ENCODE results near the gene DOK5. TPM values are rescaled to one million over a fixed set of nuclear protein-coding genes. Genes with fewer than 3 reads are reported as not detected.

The DOK5 gene
- total and polyA plus RNA-seq, 9 of the 15 experiments (the other 6 are each of a cell fraction or from before 2014, with no cell fraction given): not detected

DNA sequence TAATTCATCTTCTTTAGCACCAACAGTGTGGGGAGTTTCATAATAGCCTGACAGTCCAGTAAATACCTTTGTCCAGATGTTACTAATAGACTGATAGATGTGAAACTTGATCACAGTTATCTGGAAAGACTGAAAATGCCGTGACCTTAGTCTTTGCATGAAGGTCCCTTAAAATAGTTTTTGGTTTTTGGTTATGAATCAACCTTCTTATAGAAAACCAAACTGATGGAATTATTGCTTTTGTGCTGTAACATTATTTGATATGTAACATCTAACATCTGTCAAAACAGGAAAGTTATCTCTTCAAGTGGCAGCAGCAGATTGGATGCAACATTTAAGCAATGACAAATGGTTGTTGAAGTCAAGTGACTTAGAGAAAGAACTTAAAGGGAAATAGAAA, 190.4 kb downstream of the DOK5 start:
- DNase-seq (ENCODE audit: extremely low read depth in 1 of 4, low spot score in 3 of 4): no peak
- BruUV-seq (replicated peaks): no TSS peak

More for the DNA sequence above, 190.4 kb downstream of the DOK5 start:
- H3K27ac ChIP-seq (ENCODE audit: extremely low read depth, low read depth, low read length): no peak overlapping the region
- no peak for FAIRE-seq
- intact Hi-C loops (cut with micrococcal nuclease) (loop anchor here (5.0 kb wide), 1 partner anchor 1676 kb away; no protein-coding TSS in a partner anchor), in situ Hi-C loops (cut with MboI) (loop anchor here (25.0 kb wide), 2 partner anchors 1571 to 1921 kb away; partner anchors contain the start of gene MC3R)
- H3K9me3 ChIP-seq (replicated peaks; ENCODE audit: control insufficient read depth, insufficient read depth, low read depth, low read length): no peaks in the 10 kb centered on the region
- 0% methylated on average over 1 of the region's 1 CpG for WGBS (ENCODE audit: insufficient coverage, low coverage, missing lambda C conversion rate)
- no peaks in the 10 kb centered on the region for H3K36me3 ChIP-seq (ENCODE audit: control insufficient read depth, insufficient read depth, low read length)
- CTCF ChIA-PET (ENCODE audit: low intra/inter-chr PET ratio): no interaction called here
- H3K4me3 ChIP-seq: no peak overlapping the region
- no peaks in the 10 kb centered on the region for H3K9me1 ChIP-seq (ENCODE audit: control insufficient read depth, insufficient read depth, low read length)
- ATAC-seq: no peak
- no peaks in the 10 kb centered on the region for H4K20me1 ChIP-seq (replicated peaks; ENCODE audit: control insufficient read depth, insufficient read depth, low read length)
- TF ChIP-seq ZNF584 (CRISPR knock-in tag; IDR thresholded peaks at IDR 0.05; ENCODE audit: low read depth) (no peak), JUND (IDR thresholded peaks at IDR 0.05; ENCODE audit: borderline replicate concordance, low read depth, low read length) (no peak), JUND (tag; IDR thresholded peaks at IDR 0.05; ENCODE audit: borderline replicate concordance, low read depth, low read length) (no peak)
- TF ChIP-seq, protein P1, sequence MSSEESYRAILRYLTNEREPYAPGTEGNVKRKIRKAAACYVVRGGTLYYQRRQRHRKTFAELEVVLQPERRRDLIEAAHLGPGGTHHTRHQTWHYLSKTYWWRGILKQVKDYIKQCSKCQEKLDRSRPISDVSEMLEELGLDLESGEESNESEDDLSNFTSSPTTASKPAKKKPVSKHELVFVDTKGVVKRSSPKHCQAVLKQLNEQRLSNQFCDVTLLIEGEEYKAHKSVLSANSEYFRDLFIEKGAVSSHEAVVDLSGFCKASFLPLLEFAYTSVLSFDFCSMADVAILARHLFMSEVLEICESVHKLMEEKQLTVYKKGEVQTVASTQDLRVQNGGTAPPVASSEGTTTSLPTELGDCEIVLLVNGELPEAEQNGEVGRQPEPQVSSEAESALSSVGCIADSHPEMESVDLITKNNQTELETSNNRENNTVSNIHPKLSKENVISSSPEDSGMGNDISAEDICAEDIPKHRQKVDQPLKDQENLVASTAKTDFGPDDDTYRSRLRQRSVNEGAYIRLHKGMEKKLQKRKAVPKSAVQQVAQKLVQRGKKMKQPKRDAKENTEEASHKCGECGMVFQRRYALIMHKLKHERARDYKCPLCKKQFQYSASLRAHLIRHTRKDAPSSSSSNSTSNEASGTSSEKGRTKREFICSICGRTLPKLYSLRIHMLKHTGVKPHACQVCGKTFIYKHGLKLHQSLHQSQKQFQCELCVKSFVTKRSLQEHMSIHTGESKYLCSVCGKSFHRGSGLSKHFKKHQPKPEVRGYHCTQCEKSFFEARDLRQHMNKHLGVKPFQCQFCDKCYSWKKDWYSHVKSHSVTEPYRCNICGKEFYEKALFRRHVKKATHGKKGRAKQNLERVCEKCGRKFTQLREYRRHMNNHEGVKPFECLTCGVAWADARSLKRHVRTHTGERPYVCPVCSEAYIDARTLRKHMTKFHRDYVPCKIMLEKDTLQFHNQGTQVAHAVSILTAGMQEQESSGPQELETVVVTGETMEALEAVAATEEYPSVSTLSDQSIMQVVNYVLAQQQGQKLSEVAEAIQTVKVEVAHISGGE (CRISPR knock-in tag; IDR thresholded peaks at IDR 0.05): peak in 1 of 3 experiments; percentile 62; a peak in 1 of 6 replicates
- no peaks in the 10 kb centered on the region for H3K27me3 ChIP-seq (ENCODE audit: control insufficient read depth in 2 of 2, insufficient read depth in 2 of 2, low read length in 2 of 2)
- POLR2A ChIA-PET: no interaction called here
- H3K4me1 ChIP-seq (replicated peaks in 1 of 2; ENCODE audit: control insufficient read depth in 2 of 2, insufficient read depth in 2 of 2, low read length in 2 of 2): no peaks in the 10 kb centered on the region
- H2AFZ ChIP-seq (ENCODE audit: low read depth, low read length): no peak overlapping the region
- H3K9ac ChIP-seq (ENCODE audit: insufficient read depth in 1 of 2, low read depth in 2 of 2, low read length in 2 of 2): no peak overlapping the region
- H3K79me2 ChIP-seq (ENCODE audit: control insufficient read depth, insufficient read depth, low read length): no peaks in the 10 kb centered on the region
- no peak overlapping the region for H3K4me2 ChIP-seq (ENCODE audit: insufficient read depth, low read length)

Measured in K562 (cell line).